Prostate gland (tissue), 2 donors: ENCODE measurements around the gene SYT13.

Source experiments
- CTCF ChIP-seq, 4 experiments: fragments of 200-600 bp in 2 of 4; fragments of 450-650 bp in 2 of 4; sonication (generic) in 2 of 4; IDR thresholded peaks; 1 replicate in 3 of 4; 2 replicates in 1 of 4; pipeline ENCODE4 v1.5.1; 2016 to 2019; ENCODE audit warnings: antibody characterized with exemption in 4 of 4, mild to moderate bottlenecking in 2 of 4, moderate library complexity in 2 of 4
- POLR2A ChIP-seq: fragments of 450-650 bp; IDR thresholded peaks from one replicate; pipeline ENCODE4 v1.6.1; 2016; ENCODE audit warnings: antibody characterized with exemption, mild to moderate bottlenecking
- POLR2AphosphoS5 ChIP-seq: sonication (generic); formaldehyde crosslinking; IDR thresholded peaks from one replicate; pipeline ENCODE4 v1.6.1; 2017; ENCODE audit warnings: antibody characterized with exemption

GRCh38 chr11:45225277-45225676 lies 60.9 kb downstream of the SYT13 start:
- TF ChIP-seq CTCF (IDR thresholded peaks at IDR 0.05) (no peak), POLR2AphosphoS5 (no peak), POLR2A (no peak)
